Measurements from ENCODE around the gene MC1R. TPM values are rescaled to one million over a fixed set of nuclear protein-coding genes. Genes with fewer than 3 reads are reported as not detected.

The MC1R gene
- total RNA-seq: 1.2 TPM
- long read RNA-seq: 0 reads

DNA sequence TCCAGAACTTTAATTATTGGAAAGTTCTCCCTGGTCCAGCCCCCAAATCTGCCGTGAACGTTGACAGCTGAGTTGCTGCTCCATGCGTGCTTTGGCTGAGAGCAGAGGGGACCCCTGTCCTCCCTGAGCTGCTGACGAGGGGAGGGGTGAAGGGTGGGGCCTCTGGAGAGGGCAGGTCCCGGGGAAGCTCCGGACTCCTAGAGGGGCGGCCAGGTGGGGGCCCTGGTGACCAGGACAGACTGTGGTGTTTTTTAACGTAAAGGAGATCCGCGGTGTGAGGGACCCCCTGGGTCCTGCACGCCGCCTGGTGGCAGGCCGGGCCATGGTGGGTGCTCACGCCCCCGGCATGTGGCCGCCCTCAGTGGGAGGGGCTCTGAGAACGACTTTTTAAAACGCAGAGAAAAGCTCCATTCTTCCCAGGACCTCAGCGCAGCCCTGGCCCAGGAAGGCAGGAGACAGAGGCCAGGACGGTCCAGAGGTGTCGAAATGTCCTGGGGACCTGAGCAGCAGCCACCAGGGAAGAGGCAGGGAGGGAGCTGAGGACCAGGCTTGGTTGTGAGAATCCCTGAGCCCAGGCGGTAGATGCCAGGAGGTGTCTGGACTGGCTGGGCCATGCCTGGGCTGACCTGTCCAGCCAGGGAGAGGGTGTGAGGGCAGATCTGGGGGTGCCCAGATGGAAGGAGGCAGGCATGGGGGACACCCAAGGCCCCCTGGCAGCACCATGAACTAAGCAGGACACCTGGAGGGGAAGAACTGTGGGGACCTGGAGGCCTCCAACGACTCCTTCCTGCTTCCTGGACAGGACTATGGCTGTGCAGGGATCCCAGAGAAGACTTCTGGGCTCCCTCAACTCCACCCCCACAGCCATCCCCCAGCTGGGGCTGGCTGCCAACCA, at the start of gene MC1R:
Gene MC1R, plus strand, starts transcription at position 410 of the 895 bp plus-strand sequence. Its CDS starts 397 bp downstream, at position 807.
- Histone ChIP-seq H3K9me3 (replicated peaks) (no peaks in the 10 kb centered on the region), H3K4me1 (peaks cover 56% of the 10 kb centered on the region), H3K27me3 (ENCODE audit: low read depth) (peaks cover 28% of the 10 kb centered on the region), H3K4me3 (peak within 1 kb of the TSS; percentile 57), H3K36me3 (no peaks in the 10 kb centered on the region), H3K27ac (replicated peaks) (peak within 1 kb of the TSS; percentile 70)
- no peak for DNase-seq
- TF ChIP-seq, protein P1, sequence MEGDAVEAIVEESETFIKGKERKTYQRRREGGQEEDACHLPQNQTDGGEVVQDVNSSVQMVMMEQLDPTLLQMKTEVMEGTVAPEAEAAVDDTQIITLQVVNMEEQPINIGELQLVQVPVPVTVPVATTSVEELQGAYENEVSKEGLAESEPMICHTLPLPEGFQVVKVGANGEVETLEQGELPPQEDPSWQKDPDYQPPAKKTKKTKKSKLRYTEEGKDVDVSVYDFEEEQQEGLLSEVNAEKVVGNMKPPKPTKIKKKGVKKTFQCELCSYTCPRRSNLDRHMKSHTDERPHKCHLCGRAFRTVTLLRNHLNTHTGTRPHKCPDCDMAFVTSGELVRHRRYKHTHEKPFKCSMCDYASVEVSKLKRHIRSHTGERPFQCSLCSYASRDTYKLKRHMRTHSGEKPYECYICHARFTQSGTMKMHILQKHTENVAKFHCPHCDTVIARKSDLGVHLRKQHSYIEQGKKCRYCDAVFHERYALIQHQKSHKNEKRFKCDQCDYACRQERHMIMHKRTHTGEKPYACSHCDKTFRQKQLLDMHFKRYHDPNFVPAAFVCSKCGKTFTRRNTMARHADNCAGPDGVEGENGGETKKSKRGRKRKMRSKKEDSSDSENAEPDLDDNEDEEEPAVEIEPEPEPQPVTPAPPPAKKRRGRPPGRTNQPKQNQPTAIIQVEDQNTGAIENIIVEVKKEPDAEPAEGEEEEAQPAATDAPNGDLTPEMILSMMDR (IDR thresholded peaks at IDR 0.05; ENCODE audit: borderline replicate concordance): peak; percentile 54
- intact Hi-C loops (cut with micrococcal nuclease): no loop called here

DNA sequence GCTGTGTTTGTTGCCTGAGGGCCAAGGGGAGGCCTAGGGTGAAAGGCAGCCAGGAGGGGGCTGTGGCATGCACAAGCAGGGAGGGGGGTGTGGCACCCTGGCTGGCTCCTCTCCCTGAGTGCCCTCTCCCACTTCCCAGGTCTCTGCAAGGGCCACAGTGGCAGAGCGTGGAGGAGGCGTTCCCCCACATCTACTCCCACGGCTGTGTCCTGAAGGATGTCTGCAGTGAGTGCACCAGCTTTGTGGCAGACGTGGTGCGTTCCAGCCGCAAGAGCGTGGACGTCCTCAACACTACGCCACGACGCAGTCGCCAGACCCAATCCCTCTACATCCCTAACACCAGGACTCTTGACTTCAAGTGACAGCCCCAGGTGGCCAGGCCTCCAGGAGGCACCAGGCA, 48.8 kb upstream of the MC1R start:
- H3K9me3 ChIP-seq (replicated peaks): peaks cover 13% of the 10 kb centered on the region
- no peak for DNase-seq
- peaks cover 3% of the 10 kb centered on the region for H3K36me3 ChIP-seq
- no peaks in the 10 kb centered on the region for H3K27me3 ChIP-seq (ENCODE audit: low read depth)
- TF ChIP-seq, protein P1 (IDR thresholded peaks at IDR 0.05; ENCODE audit: borderline replicate concordance): no peak
- peaks cover 22% of the 10 kb centered on the region for H3K4me1 ChIP-seq
- no peak overlapping the region for H3K4me3 ChIP-seq
- no peak overlapping the region for H3K27ac ChIP-seq (replicated peaks)
- intact Hi-C loops (cut with micrococcal nuclease): no loop called here

DNA sequence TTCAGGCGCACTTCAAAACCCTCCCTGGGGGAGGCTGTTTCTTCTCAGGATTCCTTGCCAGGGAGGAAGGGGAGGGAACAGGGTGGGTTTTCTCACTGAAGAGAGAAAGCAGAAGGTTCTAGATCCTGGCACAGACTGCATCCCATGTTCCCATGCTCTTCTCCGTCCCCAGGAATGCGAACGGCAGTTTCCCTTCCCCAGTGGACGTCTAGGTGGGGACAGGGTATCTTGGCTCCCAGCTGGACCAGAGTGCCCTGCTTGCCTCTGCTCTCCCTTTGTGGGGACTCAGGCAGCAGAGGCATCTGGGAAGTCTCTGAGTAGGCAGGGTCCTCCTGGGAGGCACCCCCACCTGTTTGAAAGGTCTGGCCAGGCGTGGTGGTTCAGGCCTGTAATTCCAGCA, 48.2 kb upstream of the MC1R start:
- no peak for DNase-seq
- Histone ChIP-seq H3K9me3 (replicated peaks) (peaks cover 13% of the 10 kb centered on the region), H3K36me3 (peaks cover 9% of the 10 kb centered on the region), H3K27me3 (ENCODE audit: low read depth) (no peaks in the 10 kb centered on the region), H3K4me1 (peaks cover 25% of the 10 kb centered on the region), H3K27ac (replicated peaks) (no peak overlapping the region), H3K4me3 (no peak overlapping the region)
- TF ChIP-seq, protein P1 (IDR thresholded peaks at IDR 0.05; ENCODE audit: borderline replicate concordance): no peak
- intact Hi-C loops (cut with micrococcal nuclease): no loop called here

DNA sequence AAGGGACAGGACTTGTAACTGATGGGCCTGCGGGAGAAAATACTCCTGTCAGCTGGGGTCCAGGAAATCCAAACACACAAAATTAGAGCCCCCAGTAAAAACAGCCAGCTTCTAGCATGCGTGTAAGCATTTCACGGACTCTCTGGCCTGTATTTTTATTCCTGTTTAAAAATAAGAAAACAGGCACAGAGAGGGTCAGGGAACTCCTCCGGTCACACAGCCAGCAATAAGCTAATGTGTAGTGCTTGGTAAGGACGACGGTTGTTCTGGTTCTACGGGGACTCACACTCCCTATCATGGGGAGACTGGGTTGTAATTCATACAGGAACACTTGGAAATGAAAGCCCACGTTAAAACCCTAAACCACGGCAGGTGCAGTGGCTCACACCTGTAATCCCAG, 46.8 kb upstream of the MC1R start:
- Histone ChIP-seq H3K4me1 (peaks cover 25% of the 10 kb centered on the region), H3K36me3 (peaks cover 9% of the 10 kb centered on the region), H3K4me3 (no peak overlapping the region), H3K9me3 (replicated peaks) (peaks cover 13% of the 10 kb centered on the region), H3K27me3 (ENCODE audit: low read depth) (no peaks in the 10 kb centered on the region), H3K27ac (replicated peaks) (no peak overlapping the region)
- intact Hi-C loops (cut with micrococcal nuclease): no loop called here
- DNase-seq: no peak
- TF ChIP-seq, protein P1 (IDR thresholded peaks at IDR 0.05; ENCODE audit: borderline replicate concordance): no peak

DNA sequence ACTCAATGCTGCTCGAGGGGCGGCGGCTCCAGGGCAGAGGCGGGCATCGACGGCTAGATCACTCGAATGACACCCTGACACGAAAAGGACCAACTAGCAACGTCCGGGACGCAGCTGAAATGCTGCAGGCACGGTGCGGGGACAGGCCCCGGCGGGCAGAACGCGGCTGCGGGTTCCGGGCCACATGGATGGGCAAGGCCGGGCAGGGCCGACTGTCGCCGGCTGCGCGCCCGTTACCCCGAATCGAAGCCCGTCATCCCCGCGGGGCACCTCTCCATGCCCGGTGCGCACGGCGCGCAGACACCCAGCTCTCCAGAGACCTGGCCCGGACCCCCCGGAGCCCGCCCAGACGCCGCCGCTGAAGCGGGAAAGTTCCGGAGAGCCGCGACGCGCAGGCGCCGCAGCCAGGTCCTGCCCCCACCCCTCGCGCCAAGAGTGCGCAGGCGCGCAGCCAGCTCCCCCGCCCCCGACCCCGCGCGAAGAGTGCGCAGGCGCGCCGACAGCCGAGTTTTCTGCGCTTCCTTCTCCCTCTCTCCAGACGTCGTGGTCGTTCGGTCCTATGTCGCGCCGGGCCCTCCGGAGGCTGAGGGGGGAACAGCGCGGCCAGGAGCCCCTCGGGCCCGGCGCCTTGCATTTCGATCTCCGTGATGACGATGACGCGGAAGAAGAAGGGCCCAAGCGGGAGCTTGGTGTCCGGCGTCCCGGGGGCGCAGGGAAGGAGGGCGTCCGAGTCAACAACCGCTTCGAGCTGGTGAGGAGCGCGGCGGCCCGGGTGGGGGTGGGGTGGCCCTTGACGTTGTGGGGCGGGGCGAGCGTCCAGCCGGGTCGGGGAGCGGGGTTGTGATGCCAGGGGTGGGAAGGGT, 45.3 kb upstream of the MC1R start, which contains the start of gene TCF25:
Gene TCF25, plus strand, starts transcription at position 484 of the 863 bp plus-strand sequence. Its CDS starts 76 bp downstream, at position 560.
- Histone ChIP-seq H3K9me3 (replicated peaks) (peaks cover under 1% of the 10 kb centered on the region), H3K4me3 (peak within 1 kb of the TSS; percentile 88), H3K27ac (replicated peaks) (peak within 1 kb of the TSS; percentile 100), H3K27me3 (ENCODE audit: low read depth) (no peaks in the 10 kb centered on the region), H3K36me3 (peaks cover 11% of the 10 kb centered on the region), H3K4me1 (peaks cover 25% of the 10 kb centered on the region)
- intact Hi-C loops (cut with micrococcal nuclease): no loop called here
- TF ChIP-seq, protein P1 (IDR thresholded peaks at IDR 0.05; ENCODE audit: borderline replicate concordance): no peak
- DNase-seq: peak; percentile 83
